Activated gamma-delta T cell treated with anti-CD3 and anti-CD28 coated beads, Interleukin-2, amount 50 U/mL, for 16 hours (primary cell): ENCODE data around the gene UPB1.
"Not testable (repeated sequence)": the region's sequence is repeated elsewhere in the genome, so short reads cannot be mapped to it uniquely, and the experiment has no call there.

Experiments
- DNase-seq: peaks from one replicate; pipeline ENCODE4 v3.0.0-alpha.2; 2020; ENCODE audit warnings: low read depth

The UPB1 gene

DNA sequence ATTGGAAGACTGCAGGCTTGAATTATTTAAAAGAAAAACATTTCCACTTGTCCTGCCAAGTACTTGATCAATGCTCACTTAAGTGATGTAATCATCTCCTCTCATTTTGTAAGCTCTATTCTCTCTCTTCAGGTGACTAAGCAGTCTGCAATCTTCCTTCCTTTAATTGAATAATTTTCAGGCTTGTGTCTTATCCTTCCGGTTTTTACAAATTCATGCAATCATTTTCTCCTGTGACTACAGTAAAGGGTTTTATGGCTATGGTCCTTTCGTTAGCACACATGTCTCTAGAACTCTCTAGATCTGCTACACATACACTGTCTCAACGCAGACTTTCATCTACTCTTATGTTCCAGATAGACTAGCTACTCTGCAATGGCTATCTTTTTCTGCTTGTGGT, 12.6 kb upstream of the UPB1 start:
- DNase-seq = no peak

DNA sequence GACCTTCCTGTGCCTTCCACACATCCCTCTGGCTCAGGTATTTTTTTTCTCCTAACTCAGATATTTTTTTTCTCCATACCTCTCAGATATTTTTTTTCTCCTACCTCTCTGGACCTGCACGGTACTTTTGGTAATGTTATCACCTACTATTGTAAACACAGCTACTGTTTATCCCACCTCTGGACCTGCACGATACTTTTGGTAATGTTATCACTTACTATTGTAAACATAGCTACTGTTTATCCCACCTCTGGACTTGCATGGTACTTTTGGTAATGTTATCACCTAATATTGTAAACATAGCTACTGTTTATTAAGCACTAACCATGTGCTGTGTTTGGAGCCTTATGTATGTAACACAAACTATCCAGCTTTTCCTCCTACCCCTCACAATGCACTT, 12.1 kb upstream of the UPB1 start:
- no peak for DNase-seq

DNA sequence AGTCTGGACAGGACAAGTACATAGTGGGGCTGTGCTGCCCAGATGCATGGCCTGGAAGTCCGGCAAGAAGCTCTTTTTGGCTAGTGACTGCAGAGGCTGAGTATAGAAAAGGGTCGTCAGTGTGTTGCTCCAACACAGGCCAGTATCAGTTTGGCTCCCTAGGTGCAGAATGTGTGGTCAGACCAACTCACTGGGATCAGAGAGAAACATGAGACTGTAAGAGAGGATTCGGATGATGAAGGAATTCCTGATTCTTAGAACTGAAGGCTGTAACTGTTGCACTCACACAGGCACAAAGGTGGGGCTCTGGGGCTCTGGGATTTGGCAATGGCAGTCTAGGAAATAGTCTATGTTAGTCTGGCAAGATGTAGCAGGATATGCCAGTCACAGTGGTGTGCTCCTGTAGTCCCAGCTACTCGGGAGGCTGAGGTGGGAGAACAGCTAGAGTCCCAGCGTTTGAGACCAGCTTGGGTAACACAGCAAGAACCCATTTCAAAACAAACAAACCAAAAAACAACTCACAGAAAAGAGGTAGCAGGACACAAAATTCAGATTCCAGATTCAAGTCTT, 11.1 kb upstream of the UPB1 start:
- no peak for DNase-seq

DNA sequence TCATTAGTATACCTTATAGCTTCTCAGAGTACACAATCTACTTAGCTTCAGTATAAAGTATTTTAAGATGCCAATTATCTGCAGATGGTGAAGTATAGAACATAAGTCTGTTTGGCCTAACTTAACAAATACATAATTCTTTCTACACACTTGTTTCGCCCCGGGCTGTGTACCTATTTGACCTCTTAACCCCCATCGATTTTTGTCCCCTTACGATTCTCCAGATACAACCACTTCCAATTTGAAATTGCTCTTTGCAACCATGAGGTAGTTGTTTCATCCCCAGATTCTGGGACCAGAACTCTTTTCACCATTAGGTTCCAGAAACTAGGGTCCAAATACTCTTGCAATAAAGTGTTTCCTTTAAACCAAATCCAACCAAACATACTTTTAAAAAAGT, 10.0 kb upstream of the UPB1 start:
- DNase-seq = no peak

DNA sequence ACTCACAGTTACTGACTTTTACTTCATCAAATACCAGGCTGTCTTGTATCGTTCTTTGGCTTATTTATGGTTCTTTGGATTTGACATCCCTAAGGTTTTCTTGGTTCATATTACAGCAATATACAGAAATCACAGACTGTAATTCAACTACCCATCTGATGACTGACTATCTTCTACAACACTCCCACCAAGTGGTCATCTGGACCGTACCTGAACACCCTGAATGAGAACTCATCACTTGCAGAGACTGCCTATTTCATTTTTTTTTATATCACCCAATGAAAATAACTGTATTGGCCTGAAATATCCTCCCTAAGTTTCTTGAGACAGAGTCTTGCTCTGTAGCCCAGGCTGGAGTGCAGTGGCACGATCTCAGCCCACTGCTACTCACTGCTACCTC, 9.5 kb upstream of the UPB1 start:
- no peak for DNase-seq

DNA sequence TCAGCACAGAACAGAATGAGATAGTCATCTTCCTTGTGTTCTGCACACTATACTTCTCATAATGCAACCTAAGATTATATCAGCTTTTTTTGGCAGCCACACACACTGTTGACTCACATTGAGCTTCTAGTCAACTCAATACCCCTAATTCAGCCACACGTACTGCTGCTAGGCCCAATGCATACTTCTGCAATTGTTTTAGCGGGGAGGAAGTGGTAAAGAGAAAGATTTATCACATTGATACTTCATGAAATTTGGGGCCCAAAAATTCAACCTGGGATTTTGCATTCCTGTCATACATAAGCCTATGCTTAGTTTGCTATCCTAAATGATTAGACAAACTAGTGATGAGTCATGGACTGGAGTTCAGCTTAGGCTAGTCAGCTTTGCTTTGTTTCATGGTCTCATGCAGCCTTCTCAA, 8.6 kb upstream of the UPB1 start:
- DNase-seq = no peak

DNA sequence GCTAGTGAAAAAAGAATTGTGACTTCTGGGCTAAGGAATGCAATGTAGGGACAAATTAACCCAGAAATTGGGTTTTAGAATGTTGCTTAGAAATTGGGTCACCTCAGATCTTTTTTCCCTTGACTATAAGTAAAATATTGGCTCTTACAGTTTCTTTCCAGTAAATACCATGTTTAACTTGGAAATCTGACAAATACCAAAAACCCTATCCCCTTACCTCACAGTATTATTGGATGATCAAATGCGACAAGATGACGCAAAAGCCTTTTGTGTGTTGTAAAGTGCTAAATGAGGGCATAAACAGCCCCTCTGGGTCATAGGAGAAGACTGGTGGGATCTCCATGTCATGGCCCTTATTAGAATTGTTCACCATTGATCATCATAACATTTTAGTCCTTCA, 6.1 kb upstream of the UPB1 start:
- DNase-seq = no peak

DNA sequence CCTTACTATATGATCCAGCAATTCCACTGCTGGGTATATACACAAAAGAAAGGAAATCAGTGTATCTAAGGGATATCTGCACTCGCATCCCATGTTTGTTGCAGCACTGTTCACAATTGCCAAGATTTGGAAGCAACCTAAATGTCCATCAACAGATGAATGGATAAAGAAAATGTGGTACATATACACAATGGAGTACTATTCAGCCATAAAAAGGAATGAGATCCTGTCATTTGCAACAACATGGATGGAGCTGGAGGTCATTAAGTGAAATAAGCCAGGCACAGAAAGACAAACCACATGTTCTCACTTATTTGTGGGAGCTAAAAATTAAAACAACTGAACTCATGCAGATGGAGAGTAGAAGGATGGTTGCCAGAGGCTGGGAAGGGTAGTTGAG, 5.7 kb upstream of the UPB1 start:
- not testable (repeated sequence) for DNase-seq

DNA sequence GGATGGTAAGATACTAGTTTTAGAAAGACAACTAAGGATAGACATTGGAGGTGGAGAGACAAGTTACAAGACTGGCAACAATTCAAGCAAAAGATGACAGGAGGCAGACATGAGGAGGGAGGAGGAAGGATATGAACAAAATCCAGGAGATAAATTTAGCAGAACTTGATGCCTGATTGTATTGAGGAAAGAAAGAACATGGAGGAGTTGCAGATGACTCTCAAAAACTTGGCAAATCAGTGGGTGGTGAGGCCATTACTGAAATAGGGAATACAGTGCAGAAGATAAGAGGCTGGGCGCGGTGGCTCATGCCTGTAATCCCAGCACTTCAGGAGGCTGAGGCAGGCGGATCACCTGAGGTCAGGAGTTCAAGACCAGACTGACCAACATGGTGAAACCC, 2.7 kb upstream of the UPB1 start:
- DNase-seq = no peak

DNA sequence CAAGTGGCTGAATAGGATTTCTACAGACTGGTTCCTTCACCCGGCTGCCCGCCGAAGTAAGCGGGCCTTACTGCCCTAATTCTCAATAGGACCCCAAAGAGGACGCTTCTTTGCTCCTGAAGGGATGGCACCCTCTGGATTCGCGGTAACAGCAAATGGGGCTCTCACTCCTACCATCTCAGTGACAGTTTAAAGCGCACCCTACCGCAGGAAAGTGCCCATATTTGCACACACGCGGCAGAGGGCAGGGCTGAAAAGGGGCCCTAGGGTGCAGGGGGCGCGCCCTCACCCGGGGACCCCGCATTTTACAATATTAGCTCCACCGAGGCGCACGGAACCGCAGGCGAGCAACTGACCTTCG, 985 bp upstream of the UPB1 start:
- DNase-seq = no peak

DNA sequence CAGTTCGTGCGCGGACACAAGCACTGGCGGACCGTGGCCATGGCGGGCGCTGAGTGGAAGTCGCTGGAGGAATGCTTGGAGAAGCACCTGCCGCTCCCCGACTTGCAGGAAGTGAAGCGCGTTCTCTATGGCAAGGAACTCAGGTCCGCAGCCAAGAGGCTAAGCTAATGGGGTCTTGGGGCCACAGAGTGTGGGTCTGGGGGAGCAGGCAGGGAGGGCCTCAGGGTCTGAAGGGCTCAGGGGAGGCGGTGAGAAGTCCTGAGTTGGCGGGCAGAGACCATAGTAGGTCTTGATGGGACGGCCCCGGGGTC, 188 bp downstream of the UPB1 start:
- DNase-seq = no peak

DNA sequence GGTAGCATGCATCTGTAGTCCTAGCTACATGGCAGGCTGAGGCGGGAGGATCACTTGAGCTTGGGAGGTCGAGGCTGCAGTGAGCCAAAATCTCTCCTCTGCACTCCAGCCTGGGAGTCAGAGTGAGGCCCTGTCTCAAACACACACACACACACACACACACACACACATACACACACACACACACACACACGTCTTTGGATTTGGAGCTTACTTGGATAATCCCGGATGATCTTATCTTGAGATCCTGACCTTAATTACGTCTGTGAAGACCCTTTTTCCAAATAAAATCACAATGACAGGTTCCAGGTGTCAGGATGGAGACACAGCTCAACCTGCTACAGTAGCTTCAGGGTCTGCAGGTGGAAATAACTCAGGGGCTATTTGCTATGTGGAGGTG, 1.1 kb downstream of the UPB1 start:
- no peak for DNase-seq

DNA sequence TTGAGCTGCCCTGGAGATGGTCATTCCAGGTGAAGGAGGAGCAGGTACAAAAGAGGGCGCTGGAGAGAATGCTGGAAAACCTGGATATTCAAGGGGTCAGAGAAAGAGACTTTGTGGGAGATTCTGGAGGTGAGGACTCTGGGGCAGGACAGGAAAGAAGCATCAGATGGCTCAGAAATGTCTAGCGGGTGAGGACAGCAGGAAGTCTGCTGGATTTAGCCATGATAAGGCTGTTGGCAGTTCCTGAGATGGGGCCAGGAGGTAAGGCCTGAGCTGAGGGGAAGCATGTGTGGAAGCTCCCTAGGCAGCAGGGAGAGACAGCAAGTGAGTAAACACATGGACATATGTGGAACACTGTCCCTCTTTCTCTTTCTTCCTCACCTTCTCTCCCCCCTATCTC, 1.5 kb downstream of the UPB1 start:
- no peak for DNase-seq

DNA sequence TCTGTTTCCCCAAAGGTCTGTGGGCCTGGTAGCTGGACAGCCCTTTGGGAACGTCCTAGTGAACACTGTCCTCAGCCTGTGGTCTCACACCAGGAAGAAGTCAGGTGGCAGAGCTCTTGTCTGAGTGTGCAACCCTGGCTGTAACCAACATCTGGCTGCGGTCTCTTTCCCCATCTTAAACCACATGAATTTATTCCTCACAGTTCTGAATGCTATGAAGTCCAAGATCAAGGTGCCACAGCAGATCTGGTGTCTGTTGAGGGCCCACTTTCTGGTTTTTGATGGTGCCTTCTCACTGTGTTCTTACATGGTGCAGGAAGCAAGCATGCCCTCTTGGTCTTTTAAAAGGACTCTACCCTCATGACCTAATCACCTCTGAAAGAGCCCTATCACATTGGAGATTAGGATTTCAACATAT, 2.7 kb downstream of the UPB1 start:
- no peak for DNase-seq

DNA sequence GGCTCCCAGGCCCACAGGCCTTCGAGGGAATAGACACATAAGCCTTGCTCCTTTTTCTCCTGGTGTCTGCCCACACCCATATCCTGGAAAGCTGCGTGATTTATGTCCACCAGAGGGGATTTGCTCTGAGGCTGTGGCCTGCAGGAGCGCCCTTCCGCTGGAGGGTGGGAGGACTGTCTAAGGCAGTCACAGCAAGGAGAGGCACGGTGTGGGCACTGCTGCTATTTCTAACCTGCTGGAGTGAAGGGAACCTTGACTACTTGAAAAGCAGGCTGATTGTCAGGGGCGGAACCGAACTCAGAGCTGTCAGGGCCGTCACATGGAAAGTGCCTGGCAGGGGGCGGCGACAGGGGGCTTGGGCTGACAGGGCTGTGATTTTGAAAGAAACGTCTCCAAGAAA, 3.7 kb downstream of the UPB1 start:
- DNase-seq = no peak

DNA sequence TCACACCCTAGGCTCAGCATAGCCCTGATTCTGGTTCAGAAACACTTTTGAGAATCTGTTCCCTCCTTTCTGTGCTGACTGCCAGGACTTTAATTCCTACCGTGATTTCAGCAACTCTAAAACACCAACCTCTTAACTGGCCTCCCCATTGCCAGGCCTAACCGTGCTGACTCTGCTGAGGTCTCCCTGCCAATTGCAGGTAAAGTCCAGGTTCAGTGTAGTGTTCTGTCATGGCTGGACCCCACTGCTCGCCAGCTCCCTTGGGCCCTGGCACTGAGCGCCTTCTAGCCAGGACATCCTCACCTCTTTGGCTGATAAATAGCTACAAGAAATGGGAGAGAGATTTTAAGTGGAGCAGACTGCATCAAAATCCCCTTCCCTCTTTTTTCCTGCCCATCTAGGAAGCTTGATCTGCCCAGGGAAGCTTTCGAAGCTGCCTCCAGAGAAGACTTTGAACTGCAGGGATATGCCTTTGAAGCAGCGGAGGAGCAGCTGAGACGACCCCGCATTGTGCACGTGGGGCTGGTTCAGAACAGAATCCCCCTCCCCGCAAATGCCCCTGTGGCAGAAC, 4.7 kb downstream of the UPB1 start:
- DNase-seq = no peak

DNA sequence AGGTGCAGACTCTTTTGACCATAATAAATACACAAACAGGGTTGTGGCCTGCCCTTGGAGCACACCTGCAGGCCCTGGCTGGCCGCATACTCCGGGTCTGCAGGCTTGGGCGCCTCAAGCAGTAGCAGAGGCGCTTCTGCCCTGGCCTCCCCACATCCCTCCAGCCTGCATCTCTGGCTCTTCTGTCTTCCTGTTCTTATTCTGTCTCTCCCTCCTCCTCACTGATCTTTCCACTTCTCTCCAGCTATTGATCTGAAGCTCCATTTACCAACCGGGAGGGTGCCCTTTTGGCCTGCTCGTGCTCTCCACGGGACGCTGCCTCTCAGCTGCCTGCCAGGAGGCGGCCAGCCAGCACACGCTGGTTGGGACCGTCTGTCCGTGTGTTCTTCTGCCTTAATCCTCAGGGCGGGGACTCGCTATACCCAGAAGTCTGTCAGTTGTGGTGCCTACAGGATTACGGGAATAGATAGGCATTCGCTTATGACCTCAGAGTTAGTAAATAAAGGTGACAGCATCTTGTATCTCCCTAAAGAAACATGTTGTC, 5.2 kb downstream of the UPB1 start:
- no peak for DNase-seq

DNA sequence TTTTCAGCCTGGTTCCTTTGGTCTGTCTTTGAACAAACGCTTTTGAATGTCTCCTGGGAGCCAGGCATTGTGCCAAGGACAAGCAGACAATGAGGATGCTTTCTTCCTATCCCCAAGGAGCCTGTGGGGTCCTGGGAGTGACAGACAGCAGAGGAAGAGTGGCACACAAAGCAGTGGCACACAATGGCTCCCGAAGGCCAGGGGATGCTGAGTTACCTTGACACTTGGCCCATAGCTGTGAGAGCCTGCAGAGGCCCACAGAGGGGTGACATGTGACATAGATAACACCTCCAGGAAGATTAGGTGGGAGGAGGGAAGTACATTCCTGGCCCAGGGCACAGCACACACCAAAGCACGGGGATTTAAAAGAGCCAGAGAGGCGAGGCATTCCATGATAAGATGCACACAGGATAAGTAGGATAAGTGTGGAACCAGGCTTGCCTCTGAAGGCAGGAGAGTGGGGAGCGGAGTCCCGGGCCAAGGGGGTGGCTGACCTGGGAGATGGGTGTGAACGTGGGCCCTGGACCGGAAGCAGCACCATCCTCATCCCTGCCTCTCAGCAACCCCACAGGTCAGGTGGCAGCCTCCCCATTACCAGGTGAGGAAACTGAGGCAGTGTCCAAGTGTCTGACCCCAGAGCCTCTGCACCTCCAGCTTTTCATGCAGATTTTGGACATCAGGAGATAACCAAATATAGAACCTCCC, 6.3 kb downstream of the UPB1 start:
- DNase-seq = no peak

DNA sequence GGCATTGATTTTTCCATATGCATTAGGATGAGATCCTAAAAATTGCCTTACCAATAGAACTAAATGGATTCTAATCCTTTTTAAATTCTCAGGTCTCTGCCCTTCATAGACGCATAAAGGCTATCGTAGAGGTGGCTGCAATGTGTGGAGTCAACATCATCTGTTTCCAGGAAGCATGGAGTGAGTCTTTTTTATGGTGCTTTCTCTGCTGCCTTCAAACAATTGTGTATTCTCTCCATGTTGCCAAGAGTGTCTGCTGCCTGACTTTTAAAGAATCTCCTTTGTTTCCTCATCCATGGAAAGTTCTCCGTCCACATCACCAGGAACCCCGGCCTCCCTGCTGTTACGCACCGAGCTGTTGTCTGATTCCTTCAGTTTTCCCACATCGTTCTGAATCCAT, 6.9 kb downstream of the UPB1 start:
- no peak for DNase-seq

DNA sequence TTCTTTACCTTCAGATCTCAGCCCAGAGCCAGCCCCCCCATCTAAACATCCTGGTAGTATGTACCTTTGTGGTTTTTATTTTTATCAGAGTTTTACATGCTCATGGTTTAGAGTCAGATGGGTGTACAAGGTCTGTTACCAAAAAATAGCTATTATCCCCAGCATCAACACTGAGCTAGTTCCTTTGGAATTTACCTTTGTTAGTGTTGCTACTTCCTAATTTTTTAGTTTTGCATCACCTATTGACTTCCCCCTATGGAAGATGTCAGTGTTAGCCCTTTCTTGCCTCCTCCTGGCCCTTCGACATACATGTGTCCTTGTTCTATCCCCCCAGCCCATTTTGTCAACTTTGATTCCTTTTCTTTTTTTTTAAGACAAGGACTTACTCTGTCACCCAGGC, 7.4 kb downstream of the UPB1 start:
- DNase-seq = no peak

DNA sequence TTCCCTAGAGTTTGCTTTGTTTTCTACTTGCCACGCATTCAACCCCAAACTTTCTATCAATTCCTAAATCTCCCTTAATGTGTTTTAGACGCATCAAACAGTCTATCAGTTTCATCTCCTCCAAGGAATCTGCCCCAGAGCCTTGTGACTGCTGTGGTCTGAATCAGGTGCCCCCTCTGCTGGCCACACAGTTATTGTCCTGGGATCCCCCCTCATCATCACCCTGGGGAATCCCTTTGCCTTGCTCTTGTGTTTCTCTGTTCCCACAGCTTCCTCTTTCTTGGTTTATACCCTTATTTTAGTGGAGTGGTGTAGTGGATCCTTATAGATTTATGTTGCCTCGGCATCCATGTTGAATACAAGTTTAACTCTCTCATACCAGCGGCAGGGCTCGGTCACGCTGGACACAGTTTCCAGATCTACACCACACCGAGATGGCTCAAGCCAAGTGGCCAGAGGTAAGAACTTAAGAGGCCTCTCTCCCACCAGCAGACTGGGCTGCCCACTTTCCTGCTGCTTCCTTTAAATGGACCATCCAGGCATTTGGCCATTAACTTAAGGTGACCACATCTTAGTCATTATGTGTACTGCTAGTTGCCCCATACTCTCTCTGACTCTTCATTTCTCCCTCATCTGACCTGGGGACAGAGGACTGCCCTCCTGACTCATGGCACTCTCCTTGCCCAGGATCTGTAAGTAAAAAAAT, 8.2 kb downstream of the UPB1 start:
- peak; percentile 45 for DNase-seq

DNA sequence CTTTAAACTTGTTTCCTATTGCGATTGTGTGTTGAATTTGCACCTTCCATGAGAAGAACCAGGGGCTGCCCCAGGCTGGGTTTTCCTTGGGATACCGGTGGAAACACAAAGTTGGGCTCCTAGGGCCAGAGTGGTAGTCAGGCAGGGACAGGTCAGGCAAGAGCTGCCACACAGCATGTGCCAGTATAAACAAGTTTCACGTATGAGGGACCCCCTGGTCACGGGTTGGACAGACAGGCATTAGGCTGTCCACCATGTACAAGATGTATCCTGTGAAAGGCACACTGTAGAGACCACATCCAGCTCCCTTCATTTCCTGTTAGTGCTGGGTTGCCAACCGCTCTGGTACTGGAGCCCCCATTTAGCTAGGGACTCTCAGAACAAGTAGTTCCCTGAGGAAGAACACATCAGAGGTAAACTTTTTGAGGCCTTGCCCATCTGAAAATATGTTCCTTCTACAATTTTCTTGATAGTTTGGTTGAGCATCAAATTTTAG, 8.8 kb downstream of the UPB1 start:
- no peak for DNase-seq

DNA sequence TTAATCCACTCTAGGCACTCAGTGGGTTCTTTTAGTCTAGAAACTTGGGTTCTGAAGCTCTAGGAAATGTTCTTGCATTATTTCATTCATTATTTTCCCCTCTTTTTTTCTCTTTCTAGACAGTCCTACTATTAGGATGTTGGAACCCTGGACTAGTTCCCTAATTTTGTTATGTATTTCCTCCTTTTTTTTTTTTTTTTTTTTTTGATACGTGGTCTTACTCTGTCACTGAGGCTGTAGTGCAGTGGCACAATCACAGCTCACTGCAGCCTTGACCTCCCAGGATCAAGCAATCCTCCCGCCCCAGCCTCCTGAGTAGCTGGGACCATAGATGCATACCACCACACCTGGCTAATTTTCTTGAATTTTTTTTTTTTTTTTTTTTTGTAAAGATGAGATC, 9.4 kb downstream of the UPB1 start:
- DNase-seq = no peak
